ENCODE measurements around the gene PELI2.

PELI2 gene

DNA sequence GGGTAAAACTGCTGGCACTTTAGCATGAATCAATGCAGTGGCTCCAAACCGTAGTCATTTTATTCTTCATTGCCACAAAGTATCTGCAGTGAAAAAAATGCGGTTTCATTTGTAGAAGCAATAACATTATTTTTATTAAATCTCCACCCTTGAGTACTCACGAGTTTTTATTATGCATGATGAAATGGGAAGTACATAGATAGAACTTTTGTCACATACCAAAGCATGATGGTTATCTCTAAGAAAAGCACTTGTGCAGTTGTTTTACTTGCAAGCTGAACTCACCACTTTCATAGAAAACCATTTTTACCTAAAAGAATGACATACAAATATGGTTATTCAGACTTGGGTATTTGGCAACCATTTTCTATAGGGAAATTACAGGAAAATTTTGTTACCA, 90.3 kb downstream of the PELI2 start:
- DNase-seq: no peak

DNA sequence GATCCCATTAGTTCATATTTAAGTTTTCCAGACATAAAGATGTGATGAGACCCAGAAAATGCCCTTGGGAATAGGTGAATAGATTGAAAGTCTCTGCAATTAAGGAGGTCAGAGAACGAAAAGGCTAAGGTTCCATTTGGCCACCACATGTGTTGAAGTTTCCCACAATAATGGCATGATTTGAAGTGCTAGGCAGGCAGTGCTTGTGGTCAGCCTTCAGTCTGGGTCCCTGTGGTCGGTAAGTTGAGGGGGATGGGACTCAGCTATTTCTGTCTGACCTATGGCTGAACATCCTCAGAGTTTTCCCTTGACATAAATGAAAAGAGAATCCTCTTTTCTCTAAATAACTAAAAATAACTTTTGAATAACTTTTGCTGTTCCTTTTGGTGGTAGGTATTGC, 92.4 kb downstream of the PELI2 start:
- no peak for DNase-seq

DNA sequence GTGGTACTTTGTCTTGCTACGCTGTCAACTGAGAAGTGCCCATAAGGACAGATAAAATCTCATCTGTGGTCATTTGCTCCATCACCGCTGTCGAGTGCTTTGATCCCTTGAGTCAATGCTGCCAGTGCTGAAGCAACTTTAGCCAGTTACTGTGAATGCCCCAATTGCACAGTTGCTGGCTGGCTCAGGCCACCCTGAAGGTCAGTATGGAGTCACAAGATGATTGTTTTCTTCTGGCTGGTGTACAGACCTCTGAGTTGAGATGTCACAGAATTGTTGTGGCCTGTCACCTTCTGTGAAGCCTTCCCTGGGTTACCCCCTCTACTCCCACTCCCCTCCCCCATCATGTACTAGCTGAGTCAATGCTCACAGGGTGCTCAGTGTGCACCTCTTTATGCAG, 92.9 kb downstream of the PELI2 start:
- DNase-seq: no peak

DNA sequence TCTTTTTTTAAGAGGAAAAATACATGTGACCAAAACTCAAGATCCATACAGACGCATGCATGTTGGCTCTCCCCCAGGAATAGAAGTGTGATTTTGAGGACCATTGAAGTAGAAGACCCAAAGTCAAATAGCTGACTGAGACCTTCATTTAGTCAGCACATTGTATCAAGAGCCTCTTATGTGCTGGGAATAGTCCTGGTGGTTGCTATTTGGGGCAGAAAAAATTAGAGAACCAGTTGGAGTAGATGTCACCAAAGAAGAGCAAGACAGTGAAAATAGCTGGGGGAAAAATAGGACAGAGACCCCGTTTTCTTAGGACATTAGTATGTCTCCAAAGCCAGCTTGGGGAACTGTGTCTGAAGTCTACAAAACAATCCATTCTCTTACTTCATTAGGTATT, 93.6 kb downstream of the PELI2 start:
- DNase-seq: no peak

- DNase-seq: no peak
These were observed 94.3 kb downstream of the PELI2 start for GRCh38 chr14:56212521-56212920.

DNA sequence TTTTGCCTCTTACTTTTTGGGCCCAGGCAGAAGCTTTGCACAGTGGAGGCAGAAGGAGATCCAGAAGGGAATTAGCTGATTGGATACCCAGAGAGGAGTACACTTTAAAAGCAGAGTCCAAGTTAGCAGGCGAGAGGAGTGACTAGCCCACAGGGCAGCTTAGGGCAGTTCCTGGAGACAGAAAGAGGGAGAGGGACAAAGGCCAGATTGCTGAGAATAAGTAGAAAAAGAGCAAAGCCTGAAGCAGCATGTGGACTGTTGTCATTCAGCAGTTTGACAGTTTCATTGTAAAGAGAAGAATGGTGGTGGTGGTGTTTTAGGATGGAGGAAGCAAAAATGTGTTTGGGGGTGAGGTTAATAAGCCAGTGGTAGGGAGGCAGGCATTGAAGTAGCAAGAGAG, 95.1 kb downstream of the PELI2 start:
- DNase-seq: no peak

DNA sequence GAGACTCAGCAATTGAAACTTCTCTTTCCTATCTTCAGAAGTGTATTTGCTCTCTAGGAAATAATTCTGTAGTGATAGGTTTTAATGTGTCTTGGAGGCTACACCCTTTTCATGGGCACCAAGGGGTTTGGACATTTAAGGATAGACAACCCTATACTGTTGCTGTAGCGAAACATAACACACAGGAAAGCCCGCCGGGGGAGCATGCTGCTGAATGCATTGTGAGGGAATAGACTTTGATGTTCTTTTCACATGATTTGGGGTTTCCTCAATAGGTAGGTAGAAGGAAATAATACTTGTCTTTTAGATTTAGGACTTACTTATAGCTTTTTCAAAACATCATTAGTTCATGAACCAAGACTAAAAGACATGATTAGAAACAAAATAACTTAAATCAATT, 97.0 kb downstream of the PELI2 start:
- DNase-seq: no peak

DNA sequence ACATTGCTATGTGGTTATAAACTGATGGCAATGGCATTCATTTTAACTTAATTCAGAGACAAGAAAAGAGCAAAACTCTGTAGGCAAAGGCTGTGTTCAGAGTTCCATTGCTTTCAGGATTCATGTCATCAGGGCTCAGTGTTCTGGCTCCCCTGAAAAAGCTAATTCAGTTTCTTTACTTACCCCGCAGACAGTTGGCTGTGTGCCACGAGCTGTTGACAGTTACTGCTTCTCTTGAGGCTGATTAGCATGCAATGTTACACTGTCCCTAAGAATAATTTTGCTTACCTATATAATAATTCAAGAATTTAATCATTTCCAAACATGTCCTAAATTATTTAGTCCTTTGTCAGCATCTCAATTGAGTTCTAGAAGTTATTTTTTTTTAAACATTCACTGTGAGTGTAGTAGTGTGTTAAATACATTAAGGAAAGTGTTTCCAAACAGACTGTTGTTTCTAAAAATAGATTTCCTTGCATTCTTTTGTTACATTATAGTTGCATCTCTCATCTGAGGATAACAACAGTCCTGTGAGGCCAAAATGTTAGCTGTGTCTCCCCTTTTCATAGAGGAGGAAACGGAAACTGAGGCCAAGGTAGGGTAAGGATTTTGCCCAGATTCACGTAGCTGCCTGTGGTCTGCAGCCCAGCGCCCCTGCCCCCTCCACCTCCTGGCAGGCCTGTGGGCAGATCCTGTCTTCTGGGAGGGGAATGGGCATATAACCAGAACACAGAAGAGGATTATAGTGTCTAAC, 98.6 kb downstream of the PELI2 start:
- DNase-seq: no peak

GRCh38 chr14:56217380-56218045, 99.3 kb downstream of the PELI2 start:
- no peak for DNase-seq

DNA sequence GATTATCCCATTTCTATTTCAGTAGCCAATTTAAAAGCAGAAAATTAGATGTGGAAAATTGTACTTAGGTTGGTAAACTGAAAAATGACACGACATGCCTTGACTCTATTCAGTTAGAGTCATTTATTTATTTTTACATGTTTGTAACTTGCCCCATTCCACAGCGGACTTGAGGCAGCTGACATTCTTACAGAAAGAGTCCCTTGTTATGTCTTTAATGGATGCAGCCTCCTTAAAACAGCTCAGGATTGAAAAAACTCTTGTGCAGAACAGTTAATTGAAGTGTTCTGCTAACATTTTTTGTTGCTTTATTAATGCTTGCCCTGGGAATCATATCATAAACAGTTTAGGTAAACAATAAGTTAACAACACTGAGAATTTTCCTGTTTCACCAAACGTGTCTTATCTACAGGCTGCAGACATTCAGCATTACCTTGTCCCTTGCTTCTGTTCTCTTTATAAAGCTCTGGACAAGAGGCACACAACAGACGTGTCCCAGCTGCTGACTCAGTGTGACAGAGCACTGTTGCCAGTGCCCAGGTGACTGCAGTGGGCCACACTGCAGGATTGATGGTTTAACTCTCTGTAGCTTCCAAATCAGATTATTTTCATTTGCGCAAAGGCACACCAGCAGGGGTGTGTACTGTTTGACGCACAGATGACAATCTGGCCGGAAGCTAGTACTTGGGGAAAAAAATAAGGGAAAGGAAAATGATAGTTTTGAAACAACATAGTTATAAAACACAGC, 101.6 kb downstream of the PELI2 start:
- no peak for DNase-seq

- DNase-seq: no peak
These were observed 103.3 kb downstream of the PELI2 start for GRCh38 chr14:56221382-56222128.

- DNase-seq: no peak
These were observed 106.0 kb downstream of the PELI2 start for GRCh38 chr14:56224229-56224628.

DNA sequence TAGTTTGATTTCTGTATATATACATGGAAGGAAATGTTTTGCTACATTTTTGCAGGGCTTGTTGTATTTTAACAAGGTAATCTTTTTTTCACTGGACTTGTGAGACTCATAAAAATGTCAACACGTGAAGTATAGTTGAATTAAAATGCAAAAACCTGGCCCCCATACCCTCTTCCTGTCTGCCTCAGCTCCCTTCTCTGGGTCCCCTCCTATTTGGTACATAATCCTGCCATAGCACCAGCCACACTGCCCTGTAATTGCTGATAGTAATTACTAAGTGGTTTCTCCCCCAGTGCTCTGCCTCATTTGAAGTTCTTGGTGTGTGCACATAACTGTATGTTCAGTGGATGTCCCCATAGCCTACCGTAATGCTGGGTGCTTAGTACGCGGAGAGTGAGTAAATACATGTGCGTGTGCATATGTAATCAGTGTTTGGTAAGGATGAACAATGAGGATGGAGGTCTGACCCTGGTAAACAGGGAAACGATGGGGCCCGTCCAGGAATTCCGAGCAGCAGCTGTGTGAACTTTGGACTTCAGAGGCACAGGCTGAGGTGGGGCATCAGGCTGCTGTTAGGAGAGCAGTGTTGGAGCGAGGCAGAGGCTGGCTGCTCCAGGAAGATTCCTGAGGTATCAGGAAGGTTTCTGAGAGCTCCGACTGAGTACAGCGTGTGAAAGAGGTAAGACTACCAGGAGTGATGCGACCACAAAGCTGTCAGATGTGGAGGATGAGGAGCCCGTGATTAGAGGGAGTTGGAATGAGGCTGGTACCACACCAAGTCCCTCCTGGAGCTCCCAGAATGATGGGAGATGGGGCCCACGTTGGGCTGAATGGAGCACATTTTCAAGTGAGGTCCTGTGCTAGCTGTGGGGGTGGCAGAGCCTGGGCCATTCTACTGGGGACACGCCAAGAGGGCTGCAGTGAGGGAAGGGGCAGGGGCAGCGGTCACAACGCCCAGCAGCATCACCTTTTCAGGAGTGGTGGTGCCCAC, 106.8 kb downstream of the PELI2 start:
- no peak for DNase-seq

DNA sequence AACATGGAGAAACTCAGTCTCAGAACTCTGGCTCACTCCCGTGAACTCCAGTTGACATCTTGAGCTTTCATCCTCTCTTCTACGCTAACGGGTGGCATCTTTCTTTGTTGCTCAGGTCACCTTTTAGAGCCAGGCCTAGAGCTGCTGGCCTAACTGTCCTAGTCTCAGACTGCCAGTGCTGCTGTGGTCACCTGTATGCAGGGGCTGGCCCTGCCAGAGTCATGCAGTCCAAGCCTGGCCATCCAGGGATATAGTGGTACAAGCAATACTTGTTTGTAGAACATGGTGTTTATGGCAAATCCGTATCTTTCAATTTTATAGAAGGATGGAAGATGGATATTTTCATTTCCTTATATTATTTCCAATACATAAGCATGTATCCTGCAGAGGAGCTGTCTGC, 117.2 kb downstream of the PELI2 start:
- DNase-seq: no peak

DNA sequence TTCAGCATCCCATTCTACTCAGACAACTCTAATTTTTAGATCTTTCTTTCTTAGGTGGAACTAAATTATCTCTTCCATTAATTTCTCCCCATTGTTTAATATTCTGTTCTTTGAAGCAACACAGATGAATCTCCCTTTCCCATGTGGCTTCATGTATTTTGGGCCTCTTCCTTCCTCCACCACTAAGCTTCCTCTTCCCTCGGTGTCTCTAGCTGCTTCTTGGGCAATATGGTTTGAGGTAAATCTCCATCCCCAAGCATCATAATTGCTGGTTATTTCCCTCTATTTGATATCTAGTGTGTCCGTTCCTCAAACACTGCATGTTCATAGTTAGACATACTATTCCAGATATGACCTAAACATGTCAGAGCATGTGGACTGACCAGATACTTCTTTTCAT, 119.2 kb downstream of the PELI2 start:
- no peak for DNase-seq

DNA sequence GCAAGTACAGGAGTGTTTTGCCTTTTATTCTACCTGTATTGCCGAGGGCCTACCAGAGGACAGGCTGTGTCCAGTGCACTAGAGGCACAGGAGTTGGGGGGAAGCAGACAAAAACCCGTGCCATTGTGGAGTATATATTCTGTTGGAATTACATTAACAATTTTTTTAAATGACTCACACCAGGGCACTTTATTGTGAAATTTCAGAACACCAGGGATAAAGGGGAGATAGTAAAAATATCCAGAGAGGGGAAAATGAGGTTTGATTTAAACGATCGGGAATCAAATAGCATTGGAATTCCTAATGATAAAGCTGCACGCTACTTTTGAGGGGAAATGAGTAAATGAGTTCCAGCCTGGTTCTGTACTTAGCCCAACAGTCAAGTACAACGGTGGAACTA, 123.2 kb downstream of the PELI2 start:
- no peak for DNase-seq

DNA sequence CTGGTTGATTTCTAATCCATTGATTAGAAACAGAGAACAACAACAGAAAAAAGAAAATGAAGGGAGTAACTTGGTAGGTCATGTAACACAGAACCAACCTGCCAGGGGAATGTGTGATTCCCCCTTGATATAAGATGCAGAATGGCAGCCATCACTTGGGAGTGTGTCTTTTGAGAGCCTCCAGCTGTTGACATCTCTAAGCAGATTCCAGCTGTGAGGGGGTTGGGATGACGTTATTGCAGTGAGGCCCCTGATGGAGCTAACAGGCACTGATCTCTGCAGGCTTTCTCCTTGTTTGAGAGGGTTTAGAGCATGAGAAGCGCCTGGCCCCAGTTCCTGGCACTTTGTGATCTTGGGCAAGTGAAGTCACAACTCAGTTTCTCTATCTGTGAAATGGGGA, 124.9 kb downstream of the PELI2 start:
- no peak for DNase-seq

DNA sequence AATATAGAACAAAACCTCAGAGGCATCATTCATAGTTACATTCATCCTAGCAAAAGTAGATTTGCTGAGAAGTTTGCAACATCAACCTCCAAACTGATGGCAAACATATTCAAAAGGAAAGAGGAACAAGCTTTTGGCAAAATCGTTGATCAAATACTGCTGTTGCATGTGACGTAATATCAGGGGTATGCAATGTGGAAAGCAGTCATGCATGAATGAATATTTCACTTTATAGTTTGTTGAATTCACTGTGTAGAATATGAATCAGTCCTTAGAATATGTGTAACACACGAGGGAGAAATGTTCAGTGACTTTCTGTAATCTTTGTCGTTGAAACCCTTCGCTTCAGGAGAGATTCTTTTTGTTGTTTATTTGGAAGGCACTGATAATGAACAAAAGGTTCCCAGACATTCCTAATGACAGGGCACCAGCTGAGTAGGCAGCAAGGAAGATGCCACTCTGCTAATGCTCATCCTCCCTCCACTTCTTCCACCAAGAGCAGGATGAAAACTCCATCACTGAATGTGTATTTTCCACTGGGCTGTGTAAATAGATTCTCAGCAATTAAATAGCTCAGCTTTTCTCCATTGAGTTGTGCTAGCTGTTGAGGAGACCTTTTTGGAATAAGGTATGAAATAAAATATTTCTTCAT, 126.1 kb downstream of the PELI2 start:
- DNase-seq: no peak

GRCh38 chr14:56247495-56248200, 129.4 kb downstream of the PELI2 start:
- no peak for DNase-seq

DNA sequence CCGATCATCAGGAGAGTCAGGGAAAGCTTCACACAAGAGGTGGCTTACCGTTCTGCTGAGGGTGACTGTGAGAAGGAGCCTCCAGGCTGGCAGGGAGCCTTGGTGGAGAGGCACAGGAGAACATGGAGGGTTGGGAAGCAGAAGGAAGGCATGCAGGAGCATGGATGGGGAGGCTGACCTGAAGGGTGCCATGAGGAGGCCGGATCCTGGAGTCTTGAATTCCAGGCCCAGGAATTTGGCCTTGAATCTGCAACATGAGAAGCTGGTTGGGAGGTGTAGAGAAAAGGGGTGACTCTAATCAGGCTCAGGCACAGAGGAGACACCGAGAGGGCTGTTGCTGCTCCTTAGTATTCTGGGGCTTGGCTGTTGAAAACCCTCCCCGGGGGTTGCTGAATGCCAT, 130.2 kb downstream of the PELI2 start:
- DNase-seq: no peak

- DNase-seq: no peak
These were observed 142.8 kb downstream of the PELI2 start for GRCh38 chr14:56261046-56261445.
